ENCODE measurements around the gene SCAPER.
"Not testable (repeated sequence)": the region's sequence is repeated elsewhere in the genome, so short reads cannot be mapped to it uniquely, and the experiment has no call there.

The SCAPER gene

DNA sequence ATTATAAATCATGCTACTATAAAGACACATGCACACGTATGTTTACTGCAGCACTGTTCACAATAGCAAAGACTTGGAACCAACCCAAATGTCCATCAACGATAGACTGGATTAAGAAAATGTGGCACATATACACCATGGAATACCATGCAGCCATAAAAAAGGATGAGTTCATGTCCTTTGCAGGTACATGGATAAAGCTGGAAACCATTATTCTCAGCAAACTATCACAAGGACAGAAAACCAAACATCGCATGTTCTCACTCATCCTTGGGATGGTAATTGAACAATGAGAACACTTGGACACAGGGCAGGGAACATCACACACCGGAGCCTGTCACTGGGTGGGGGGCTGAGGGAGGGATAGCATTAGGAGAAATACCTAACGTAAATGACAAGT lies 12.3 kb downstream of the SCAPER start:
- not testable (repeated sequence) for H3K9ac ChIP-seq (ENCODE audit: low read depth in 1 of 2, low read length in 2 of 2); H3K27ac ChIP-seq (ENCODE audit: low read depth in 2 of 2, low read length in 2 of 2); H3K4me1 ChIP-seq (ENCODE audit: control insufficient read depth in 2 of 2, insufficient read depth in 2 of 2, low read length in 2 of 2); H3K9me3 ChIP-seq (ENCODE audit: control insufficient read depth in 2 of 2, low read length in 2 of 2); H3K4me3 ChIP-seq (ENCODE audit: low read length in 2 of 2); H3K27me3 ChIP-seq (ENCODE audit: control insufficient read depth in 2 of 2, insufficient read depth in 2 of 2, low read length in 2 of 2); H3K36me3 ChIP-seq (ENCODE audit: control insufficient read depth in 2 of 2, insufficient read depth in 2 of 2, low read length in 2 of 2)

DNA sequence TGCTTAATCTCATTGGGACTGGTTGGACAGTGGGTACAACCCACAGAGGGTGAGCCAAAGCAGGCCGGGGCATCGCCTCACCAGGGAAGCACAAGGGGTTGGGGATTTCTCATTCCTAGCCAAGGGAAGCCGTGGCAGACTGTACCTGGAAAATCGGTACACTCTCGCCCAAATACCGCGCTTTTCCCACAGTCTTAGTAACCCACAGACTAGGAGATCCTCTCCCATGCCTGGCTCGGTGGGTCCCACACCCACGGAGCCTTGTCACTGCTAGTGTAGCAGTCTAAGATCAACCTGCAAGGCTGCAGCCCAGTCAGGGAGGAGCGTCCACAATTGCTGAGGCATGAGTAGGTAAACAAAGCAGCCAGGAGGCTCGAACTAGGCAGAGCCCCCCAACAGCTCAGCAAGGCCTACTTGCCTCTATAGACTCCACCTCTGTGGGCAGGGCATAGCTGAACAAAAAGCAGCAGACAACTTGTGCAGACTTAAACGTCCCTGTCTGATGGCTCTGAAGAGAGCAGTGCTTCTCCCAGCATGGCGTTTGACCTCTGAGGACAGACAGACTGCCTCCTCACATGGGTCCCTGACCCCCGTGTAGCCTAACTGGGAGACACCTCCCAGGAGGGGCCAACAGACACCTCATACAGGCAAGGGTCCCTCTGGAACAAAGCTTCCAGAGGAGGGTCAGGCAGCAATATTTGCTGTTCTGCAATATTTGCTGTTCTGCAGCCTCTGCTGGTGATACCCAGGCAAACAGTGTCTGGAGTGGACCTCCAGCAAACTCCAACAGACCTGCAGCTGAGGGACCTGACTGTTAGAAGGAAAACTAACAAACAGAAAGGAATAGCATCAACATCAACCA lies 17.6 kb downstream of the SCAPER start:
- H3K9ac ChIP-seq (ENCODE audit: low read depth in 1 of 2, low read length in 2 of 2); H3K4me1 ChIP-seq (ENCODE audit: control insufficient read depth in 2 of 2, insufficient read depth in 2 of 2, low read length in 2 of 2); H3K9me3 ChIP-seq (ENCODE audit: control insufficient read depth in 2 of 2, low read length in 2 of 2); H3K27ac ChIP-seq (ENCODE audit: low read depth in 2 of 2, low read length in 2 of 2); H3K4me3 ChIP-seq (ENCODE audit: low read length in 2 of 2); H3K36me3 ChIP-seq (ENCODE audit: control insufficient read depth in 2 of 2, insufficient read depth in 2 of 2, low read length in 2 of 2); H3K27me3 ChIP-seq (ENCODE audit: control insufficient read depth in 2 of 2, insufficient read depth in 2 of 2, low read length in 2 of 2): not testable (repeated sequence)

- Histone ChIP-seq H3K27me3 (ENCODE audit: control insufficient read depth in 2 of 2, insufficient read depth in 2 of 2, low read length in 2 of 2) (no peaks in the 10 kb centered on the region), H3K4me3 (ENCODE audit: low read length in 2 of 2) (no peak overlapping the region), H3K9me3 (ENCODE audit: control insufficient read depth in 2 of 2, low read length in 2 of 2) (no peaks in the 10 kb centered on the region), H3K4me1 (ENCODE audit: control insufficient read depth in 2 of 2, insufficient read depth in 2 of 2, low read length in 2 of 2) (no peaks in the 10 kb centered on the region), H3K36me3 (ENCODE audit: control insufficient read depth in 2 of 2, insufficient read depth in 2 of 2, low read length in 2 of 2) (peaks cover 0 to 6% of the 10 kb centered on the region in 2 donors), H3K9ac (ENCODE audit: low read depth in 1 of 2, low read length in 2 of 2) (no peak overlapping the region), H3K27ac (ENCODE audit: low read depth in 2 of 2, low read length in 2 of 2) (no peak overlapping the region)
Measured at GRCh38 chr15:76885212-76885611, 19.9 kb downstream of the SCAPER start.

GRCh38 chr15:76875911-76876310 lies 29.2 kb downstream of the SCAPER start:
- H3K27ac ChIP-seq (ENCODE audit: low read depth in 2 of 2, low read length in 2 of 2): no peak overlapping the region
- no peak overlapping the region for H3K4me3 ChIP-seq (ENCODE audit: low read length in 2 of 2)
- H3K9ac ChIP-seq (ENCODE audit: low read depth in 1 of 2, low read length in 2 of 2): no peak overlapping the region
- no peaks in the 10 kb centered on the region for H3K27me3 ChIP-seq (ENCODE audit: control insufficient read depth in 2 of 2, insufficient read depth in 2 of 2, low read length in 2 of 2)
- H3K9me3 ChIP-seq (ENCODE audit: control insufficient read depth in 2 of 2, low read length in 2 of 2): no peaks in the 10 kb centered on the region
- H3K4me1 ChIP-seq (ENCODE audit: control insufficient read depth in 2 of 2, insufficient read depth in 2 of 2, low read length in 2 of 2): no peaks in the 10 kb centered on the region
- no peaks in the 10 kb centered on the region for H3K36me3 ChIP-seq (ENCODE audit: control insufficient read depth in 2 of 2, insufficient read depth in 2 of 2, low read length in 2 of 2)

GRCh38 chr15:76873066-76873465 lies 32.1 kb downstream of the SCAPER start:
- H3K4me1 ChIP-seq (ENCODE audit: control insufficient read depth in 2 of 2, insufficient read depth in 2 of 2, low read length in 2 of 2); H3K9me3 ChIP-seq (ENCODE audit: control insufficient read depth in 2 of 2, low read length in 2 of 2); H3K36me3 ChIP-seq (ENCODE audit: control insufficient read depth in 2 of 2, insufficient read depth in 2 of 2, low read length in 2 of 2); H3K9ac ChIP-seq (ENCODE audit: low read depth in 1 of 2, low read length in 2 of 2); H3K27ac ChIP-seq (ENCODE audit: low read depth in 2 of 2, low read length in 2 of 2); H3K27me3 ChIP-seq (ENCODE audit: control insufficient read depth in 2 of 2, insufficient read depth in 2 of 2, low read length in 2 of 2); H3K4me3 ChIP-seq (ENCODE audit: low read length in 2 of 2): not testable (repeated sequence)

GRCh38 chr15:76871930-76872329 lies 33.2 kb downstream of the SCAPER start:
- no peaks in the 10 kb centered on the region for H3K9me3 ChIP-seq (ENCODE audit: control insufficient read depth in 2 of 2, low read length in 2 of 2)
- H3K36me3 ChIP-seq (ENCODE audit: control insufficient read depth in 2 of 2, insufficient read depth in 2 of 2, low read length in 2 of 2): no peaks in the 10 kb centered on the region
- no peak overlapping the region for H3K27ac ChIP-seq (ENCODE audit: low read depth in 2 of 2, low read length in 2 of 2)
- no peak overlapping the region for H3K4me3 ChIP-seq (ENCODE audit: low read length in 2 of 2)
- no peaks in the 10 kb centered on the region for H3K4me1 ChIP-seq (ENCODE audit: control insufficient read depth in 2 of 2, insufficient read depth in 2 of 2, low read length in 2 of 2)
- no peak overlapping the region for H3K9ac ChIP-seq (ENCODE audit: low read depth in 1 of 2, low read length in 2 of 2)
- no peaks in the 10 kb centered on the region for H3K27me3 ChIP-seq (ENCODE audit: control insufficient read depth in 2 of 2, insufficient read depth in 2 of 2, low read length in 2 of 2)

DNA sequence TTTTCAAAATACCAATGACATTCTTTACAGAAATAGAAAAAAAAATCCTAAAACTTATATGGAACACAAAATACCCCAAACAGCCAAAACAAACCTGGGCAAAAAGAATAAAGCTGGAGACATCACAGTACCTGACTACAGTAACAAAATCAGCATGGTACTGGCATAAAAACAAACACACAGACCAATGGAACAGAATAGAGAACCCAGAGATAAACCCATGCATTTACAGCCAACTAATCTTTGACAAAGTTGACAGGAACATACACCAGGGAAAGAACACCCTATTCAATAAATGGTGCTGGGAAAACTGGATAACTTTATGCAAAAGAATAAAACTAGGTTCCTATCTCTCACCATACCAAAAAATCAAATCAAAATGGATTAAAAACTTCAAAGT lies 36.4 kb downstream of the SCAPER start:
- no peaks in the 10 kb centered on the region for H3K9me3 ChIP-seq (ENCODE audit: control insufficient read depth in 2 of 2, low read length in 2 of 2)

DNA sequence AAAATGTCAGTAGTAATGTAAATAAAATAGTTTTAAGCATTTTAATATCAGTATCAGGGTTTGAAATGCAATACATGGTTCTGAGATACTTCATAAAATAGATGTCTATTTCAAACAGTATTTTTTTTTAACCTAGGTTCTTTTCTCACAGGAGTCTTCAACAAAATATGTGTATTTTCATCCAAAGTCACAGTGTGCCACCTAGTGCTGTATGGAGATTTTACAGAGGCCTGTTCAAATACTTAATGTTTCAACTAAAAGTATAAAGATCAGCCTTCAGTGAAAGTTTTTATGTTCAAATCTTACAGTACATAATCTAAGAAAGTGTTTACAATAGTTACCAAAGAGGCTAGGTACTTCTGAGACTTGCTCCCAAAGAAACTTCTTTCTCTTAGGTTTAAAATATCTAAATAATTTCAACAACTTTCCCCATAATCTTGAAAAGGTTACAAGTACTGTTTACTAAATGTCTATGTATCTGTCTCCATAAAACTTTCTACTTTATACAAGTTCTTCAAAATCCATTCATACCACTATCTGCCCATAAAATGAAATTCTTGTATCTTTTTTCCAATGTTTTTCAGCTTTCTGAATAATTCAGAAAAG lies 38.3 kb downstream of the SCAPER start:
- H3K4me3 ChIP-seq (ENCODE audit: low read length in 2 of 2): no peak overlapping the region
- no peaks in the 10 kb centered on the region for H3K36me3 ChIP-seq (ENCODE audit: control insufficient read depth in 2 of 2, insufficient read depth in 2 of 2, low read length in 2 of 2)
- no peak overlapping the region for H3K9ac ChIP-seq (ENCODE audit: low read depth in 1 of 2, low read length in 2 of 2)
- no peaks in the 10 kb centered on the region for H3K4me1 ChIP-seq (ENCODE audit: control insufficient read depth in 2 of 2, insufficient read depth in 2 of 2, low read length in 2 of 2)
- H3K9me3 ChIP-seq (ENCODE audit: control insufficient read depth in 2 of 2, low read length in 2 of 2): no peaks in the 10 kb centered on the region
- no peak overlapping the region for H3K27ac ChIP-seq (ENCODE audit: low read depth in 2 of 2, low read length in 2 of 2)
- no peaks in the 10 kb centered on the region for H3K27me3 ChIP-seq (ENCODE audit: control insufficient read depth in 2 of 2, insufficient read depth in 2 of 2, low read length in 2 of 2)

More for the DNA sequence above, 36.4 kb downstream of the SCAPER start:
- no peaks in the 10 kb centered on the region for H3K36me3 ChIP-seq (ENCODE audit: control insufficient read depth in 2 of 2, insufficient read depth in 2 of 2, low read length in 2 of 2)
- H3K27ac ChIP-seq (ENCODE audit: low read depth in 2 of 2, low read length in 2 of 2): no peak overlapping the region
- no peak overlapping the region for H3K9ac ChIP-seq (ENCODE audit: low read depth in 1 of 2, low read length in 2 of 2)
- no peak overlapping the region for H3K4me3 ChIP-seq (ENCODE audit: low read length in 2 of 2)
- no peaks in the 10 kb centered on the region for H3K27me3 ChIP-seq (ENCODE audit: control insufficient read depth in 2 of 2, insufficient read depth in 2 of 2, low read length in 2 of 2)
- no peaks in the 10 kb centered on the region for H3K4me1 ChIP-seq (ENCODE audit: control insufficient read depth in 2 of 2, insufficient read depth in 2 of 2, low read length in 2 of 2)

DNA sequence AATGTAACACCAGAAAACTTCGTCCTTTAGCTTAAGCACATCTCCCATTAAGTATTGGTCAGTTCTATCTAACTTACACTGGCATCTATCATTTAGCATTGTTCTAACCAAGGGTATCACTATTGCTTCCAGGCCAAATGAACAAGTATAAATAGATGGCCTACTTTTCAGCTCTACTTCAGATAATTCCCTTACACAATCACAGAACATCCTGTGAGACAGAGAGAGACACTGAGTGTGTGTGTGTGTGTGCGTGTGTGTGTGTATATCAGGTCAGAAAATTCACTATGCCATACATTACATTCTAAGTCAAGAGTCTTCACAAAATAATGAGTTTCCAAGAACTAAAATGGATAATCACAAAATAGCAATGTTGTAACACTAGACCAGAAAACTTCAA lies 39.1 kb downstream of the SCAPER start:
- Histone ChIP-seq H3K36me3 (ENCODE audit: control insufficient read depth in 2 of 2, insufficient read depth in 2 of 2, low read length in 2 of 2) (no peaks in the 10 kb centered on the region), H3K9me3 (ENCODE audit: control insufficient read depth in 2 of 2, low read length in 2 of 2) (no peaks in the 10 kb centered on the region), H3K4me3 (ENCODE audit: low read length in 2 of 2) (no peak overlapping the region), H3K27me3 (ENCODE audit: control insufficient read depth in 2 of 2, insufficient read depth in 2 of 2, low read length in 2 of 2) (no peaks in the 10 kb centered on the region), H3K4me1 (ENCODE audit: control insufficient read depth in 2 of 2, insufficient read depth in 2 of 2, low read length in 2 of 2) (no peaks in the 10 kb centered on the region), H3K9ac (ENCODE audit: low read depth in 1 of 2, low read length in 2 of 2) (no peak overlapping the region), H3K27ac (ENCODE audit: low read depth in 2 of 2, low read length in 2 of 2) (no peak overlapping the region)

- no peak overlapping the region for H3K9ac ChIP-seq (ENCODE audit: low read depth in 1 of 2, low read length in 2 of 2)
- H3K36me3 ChIP-seq (ENCODE audit: control insufficient read depth in 2 of 2, insufficient read depth in 2 of 2, low read length in 2 of 2): no peaks in the 10 kb centered on the region
- H3K4me3 ChIP-seq (ENCODE audit: low read length in 2 of 2): no peak overlapping the region
- no peaks in the 10 kb centered on the region for H3K4me1 ChIP-seq (ENCODE audit: control insufficient read depth in 2 of 2, insufficient read depth in 2 of 2, low read length in 2 of 2)
- H3K9me3 ChIP-seq (ENCODE audit: control insufficient read depth in 2 of 2, low read length in 2 of 2): no peaks in the 10 kb centered on the region
- no peak overlapping the region for H3K27ac ChIP-seq (ENCODE audit: low read depth in 2 of 2, low read length in 2 of 2)
- H3K27me3 ChIP-seq (ENCODE audit: control insufficient read depth in 2 of 2, insufficient read depth in 2 of 2, low read length in 2 of 2): no peaks in the 10 kb centered on the region
Measured at GRCh38 chr15:76865548-76865991, 39.6 kb downstream of the SCAPER start.
